Endothelial cell of umbilical vein (primary cell): ENCODE results near the gene PPM1H. TPM values are rescaled to one million over a fixed set of nuclear protein-coding genes. Genes with fewer than 3 reads are reported as not detected.

Experiments used
- BruUV-seq: library from RNA; stranded (reverse); fragments of 400-500 nt; replicated peaks from 2 replicates; lab custom pipeline; 2021; lab: Mats Ljungman, UMichigan
- CTCF ChIA-PET: fragments of 300-600, 350-600 bp; sonication (Branson Sonifier 250); formaldehyde crosslinking; loops from one replicate; lab custom pipeline; 2021; ENCODE audit warnings: antibody characterized with exemption, inconsistent platforms; lab: Charles Lee
- POLR2A ChIA-PET: fragments of 300-600, 350-600 bp; sonication (Branson Sonifier 250); formaldehyde crosslinking; loops from one replicate; lab custom pipeline; 2021; ENCODE audit warnings: antibody characterized with exemption, inconsistent platforms; lab: Charles Lee
- DNase-seq: peaks from one replicate; pipeline ENCODE4 v3.0.0-alpha.2; 2011; ENCODE audit warnings: low read depth, low spot score
- FAIRE-seq: peaks from 2 replicates; lab custom pipeline; 2011; peaks lifted over from hg19 to GRCh38; lab: Jason Lieb, UNC
- H2AFZ ChIP-seq: 2 replicates; pipeline ENCODE4 v1.6.0; 2012; ENCODE audit warnings: low read depth, low read length, control low read depth, inconsistent platforms
- H3K27ac ChIP-seq: 2 replicates; pipeline ENCODE4 v1.5.1; 2011; ENCODE audit warnings: low read depth, mild to moderate bottlenecking, control low read depth, low read length, moderate library complexity; ENCODE audit not compliant: insufficient read depth
- H3K27me3 ChIP-seq, 2 experiments: 2 replicates each; pipeline versions ENCODE4 v1.6.0 to v1.6.1; 2011; ENCODE audit warnings: low read length in 2 of 2, mixed read lengths in 1 of 2; ENCODE audit not compliant: control insufficient read depth in 2 of 2, insufficient read depth in 2 of 2
- H3K36me3 ChIP-seq, 2 experiments: 2 replicates in 1 of 2; 3 replicates in 1 of 2; pipeline ENCODE4 v1.5.1; 2011; ENCODE audit warnings: low read length in 2 of 2, mild to moderate bottlenecking in 1 of 2, moderate library complexity in 1 of 2; ENCODE audit not compliant: control insufficient read depth in 2 of 2, insufficient read depth in 2 of 2; ENCODE audit errors: extremely low read depth in 1 of 2
- H3K4me1 ChIP-seq: 3 replicates; pipeline ENCODE4 v1.5.1; 2011; ENCODE audit warnings: mild to moderate bottlenecking, low read length; ENCODE audit not compliant: control insufficient read depth, insufficient read depth; ENCODE audit errors: extremely low read depth
- H3K4me2 ChIP-seq: 2 replicates; pipeline ENCODE4 v1.6.1; 2011; ENCODE audit warnings: low read length, control low read depth, mixed read lengths; ENCODE audit not compliant: insufficient read depth
- H3K4me3 ChIP-seq, 3 experiments: fragments of 200-600 bp in 1 of 3; sonication (generic), shearing (Covaris generic) in 1 of 3; replicated peaks in 1 of 3; 2 replicates each; pipeline ENCODE4 v1.5.1; 2011 to 2016; ENCODE audit warnings: control low read depth in 3 of 3, low read length in 3 of 3, mild to moderate bottlenecking in 2 of 3, inconsistent platforms in 1 of 3, low read depth in 1 of 3, moderate library complexity in 1 of 3; ENCODE audit not compliant: insufficient read depth in 1 of 3
- H3K79me2 ChIP-seq: 2 replicates; pipeline ENCODE4 v1.6.0; 2012; ENCODE audit warnings: low read length, inconsistent platforms; ENCODE audit not compliant: control insufficient read depth, insufficient read depth
- H3K9ac ChIP-seq: replicated peaks from 2 replicates; pipeline ENCODE3; 2011; ENCODE audit warnings: low read length, control low read depth; ENCODE audit not compliant: insufficient read depth; ENCODE audit errors: extremely low read depth
- H3K9me1 ChIP-seq: replicated peaks from 3 replicates; pipeline ENCODE4 v1.6.0; 2011; ENCODE audit warnings: mild to moderate bottlenecking, low read length; ENCODE audit not compliant: control insufficient read depth, insufficient read depth; ENCODE audit errors: extremely low read depth
- H3K9me3 ChIP-seq: replicated peaks from 2 replicates; pipeline ENCODE4 v1.5.1; 2012; ENCODE audit warnings: low read length, inconsistent platforms; ENCODE audit not compliant: control insufficient read depth, insufficient read depth
- H4K20me1 ChIP-seq: replicated peaks from 2 replicates; pipeline ENCODE3; 2011; ENCODE audit warnings: mild to moderate bottlenecking, low read length; ENCODE audit not compliant: control insufficient read depth, insufficient read depth; ENCODE audit errors: extremely low read depth
- EZH2 ChIP-seq: IDR thresholded peaks from 2 replicates; pipeline ENCODE4 v1.6.1; 2012; ENCODE audit warnings: borderline replicate concordance, low read depth, mild to moderate bottlenecking, moderate library complexity, low read length, inconsistent platforms; ENCODE audit not compliant: severe bottlenecking
- FOS ChIP-seq: IDR thresholded peaks from 2 replicates; pipeline ENCODE4 v1.6.1; 2011; ENCODE audit warnings: mild to moderate bottlenecking, low read length, moderate library complexity, borderline replicate concordance; ENCODE audit not compliant: insufficient read depth
- GATA2 ChIP-seq: IDR thresholded peaks from 2 replicates; pipeline ENCODE4 v1.7.0; 2011; ENCODE audit warnings: low read depth, mild to moderate bottlenecking, moderate library complexity, mixed read lengths, low read length; ENCODE audit not compliant: insufficient read length, insufficient read depth
- JUN ChIP-seq: IDR thresholded peaks from 2 replicates; pipeline ENCODE4 v1.6.1; 2011; ENCODE audit warnings: borderline replicate concordance, low read depth; ENCODE audit not compliant: insufficient read length, insufficient read depth
- MYC ChIP-seq: IDR thresholded peaks from one replicate; pipeline ENCODE4 v1.6.1; 2011; ENCODE audit warnings: mild to moderate bottlenecking, low read depth, low read length
- POLR2A ChIP-seq: IDR thresholded peaks from 2 replicates; pipeline ENCODE4 v1.6.1; 2012; ENCODE audit warnings: low read depth, mild to moderate bottlenecking, control low read depth, low read length
- POLR2AphosphoS5 ChIP-seq: IDR thresholded peaks from 2 replicates; pipeline ENCODE4 v1.6.1; 2012; ENCODE audit warnings: low read depth, mild to moderate bottlenecking, control low read depth, low read length, moderate library complexity; ENCODE audit not compliant: insufficient read depth
- dilution Hi-C: fragments of 300-500 bp; cut with MboI; formaldehyde crosslinking; loops from one replicate; pipeline ENCODE4 v1.15.0; 2019; ENCODE audit warnings: low sequenced_read_pairs; ENCODE audit not compliant: extremely low pct_ligation_motif_present
- intact Hi-C: fragments of 100-400 bp; cut with micrococcal nuclease; formaldehyde crosslinking; loops from one replicate; pipeline ENCODE4 v1.10.0; 2022
- polyA plus RNA-seq, 4 experiments: library from polyadenylated mRNA; depleted of rRNA in 3 of 4; stranded (reverse) in 3 of 4; unstranded in 1 of 4; fragments of >200 nt; gene quantifications; 2 replicates each; pipeline versions ENCODE4 v1.2.1 to v1.2.3, GENCODE V29; 2011 to 2012; ENCODE audit warnings: missing spikeins in 1 of 4
- total RNA-seq: library from RNA; stranded (reverse); gene quantifications from 2 replicates; pipeline ENCODE4 v1.2.3, GENCODE V29; 2021
- TF ChIP-seq, protein P1 (sequence below), 2 donors: IDR thresholded peaks; 1 replicate in 1 of 2; 2 replicates in 1 of 2; pipeline ENCODE4 v1.5.1; 2011; ENCODE audit warnings: low read length in 2 of 2, mild to moderate bottlenecking in 2 of 2, moderate library complexity in 2 of 2, control low read depth in 1 of 2, inconsistent platforms in 1 of 2, low read depth in 1 of 2; ENCODE audit not compliant: insufficient read depth in 1 of 2; ENCODE audit errors: extremely low read depth in 1 of 2
- TF ChIP-seq, protein P2 (sequence below): IDR thresholded peaks from 2 replicates; pipeline ENCODE4 v1.6.1; 2011; ENCODE audit not compliant: insufficient read depth, insufficient read length

Gene PPM1H
- total and polyA plus RNA-seq, 2 donors (not counting 3 experiments of a cell fraction or from before 2014, with no cell fraction given) = 1.0 to 7.2 TPM

GRCh38 chr12:62900686-62901272, 34.2 kb downstream of the PPM1H start:
- DNase-seq = no peak

More at GRCh38 chr12:62900686-62901272, 34.2 kb downstream of the PPM1H start:
- Histone ChIP-seq H2AFZ (no peak overlapping the region), H3K4me2 (no peak overlapping the region), H3K9me1 (no peaks in the 10 kb centered on the region), H3K27ac (no peak overlapping the region), H3K27me3 (no peaks in the 10 kb centered on the region), H3K9me3 (no peaks in the 10 kb centered on the region), H3K79me2 (no peaks in the 10 kb centered on the region), H4K20me1 (no peaks in the 10 kb centered on the region), H3K4me1 (peaks cover 11% of the 10 kb centered on the region), H3K4me3 (no peak overlapping the region), H3K9ac (no peak overlapping the region), H3K36me3 (no peaks in the 10 kb centered on the region)
- no peak for FAIRE-seq
- POLR2A ChIA-PET = no interaction called here
- CTCF ChIA-PET = interaction anchor here (1.2 to 1.7 kb wide), 2 partner anchors 9 to 35 kb away, joined by 3 to 4 read pairs; no protein-coding TSS in a partner anchor
- TF ChIP-seq JUN = no peak
- no peak for TF ChIP-seq EZH2
- TF ChIP-seq, protein P1, sequence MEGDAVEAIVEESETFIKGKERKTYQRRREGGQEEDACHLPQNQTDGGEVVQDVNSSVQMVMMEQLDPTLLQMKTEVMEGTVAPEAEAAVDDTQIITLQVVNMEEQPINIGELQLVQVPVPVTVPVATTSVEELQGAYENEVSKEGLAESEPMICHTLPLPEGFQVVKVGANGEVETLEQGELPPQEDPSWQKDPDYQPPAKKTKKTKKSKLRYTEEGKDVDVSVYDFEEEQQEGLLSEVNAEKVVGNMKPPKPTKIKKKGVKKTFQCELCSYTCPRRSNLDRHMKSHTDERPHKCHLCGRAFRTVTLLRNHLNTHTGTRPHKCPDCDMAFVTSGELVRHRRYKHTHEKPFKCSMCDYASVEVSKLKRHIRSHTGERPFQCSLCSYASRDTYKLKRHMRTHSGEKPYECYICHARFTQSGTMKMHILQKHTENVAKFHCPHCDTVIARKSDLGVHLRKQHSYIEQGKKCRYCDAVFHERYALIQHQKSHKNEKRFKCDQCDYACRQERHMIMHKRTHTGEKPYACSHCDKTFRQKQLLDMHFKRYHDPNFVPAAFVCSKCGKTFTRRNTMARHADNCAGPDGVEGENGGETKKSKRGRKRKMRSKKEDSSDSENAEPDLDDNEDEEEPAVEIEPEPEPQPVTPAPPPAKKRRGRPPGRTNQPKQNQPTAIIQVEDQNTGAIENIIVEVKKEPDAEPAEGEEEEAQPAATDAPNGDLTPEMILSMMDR (IDR thresholded peaks at IDR 0.05; ENCODE audit: extremely low read depth in 1 of 2, insufficient read depth in 1 of 2, low read depth in 1 of 2, low read length in 2 of 2) = no peak
- TF ChIP-seq POLR2A = no peak
- no peak for TF ChIP-seq GATA2
- TF ChIP-seq POLR2AphosphoS5 = no peak
- TF ChIP-seq MYC = no peak
- TF ChIP-seq, protein P2, sequence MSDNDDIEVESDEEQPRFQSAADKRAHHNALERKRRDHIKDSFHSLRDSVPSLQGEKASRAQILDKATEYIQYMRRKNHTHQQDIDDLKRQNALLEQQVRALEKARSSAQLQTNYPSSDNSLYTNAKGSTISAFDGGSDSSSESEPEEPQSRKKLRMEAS = no peak
- no peak for TF ChIP-seq FOS
- dilution Hi-C loops = no loop called here
- intact Hi-C loops = no loop called here
- no TSS peak for BruUV-seq
